ENCODE data around the gene TRABD2A. TPM values are rescaled to one million over a fixed set of nuclear protein-coding genes. Genes with fewer than 3 reads are reported as not detected.

TRABD2A gene
- total and polyA plus RNA-seq, 4 donors = 0.26 to 10.3 (median 0.55) TPM

DNA sequence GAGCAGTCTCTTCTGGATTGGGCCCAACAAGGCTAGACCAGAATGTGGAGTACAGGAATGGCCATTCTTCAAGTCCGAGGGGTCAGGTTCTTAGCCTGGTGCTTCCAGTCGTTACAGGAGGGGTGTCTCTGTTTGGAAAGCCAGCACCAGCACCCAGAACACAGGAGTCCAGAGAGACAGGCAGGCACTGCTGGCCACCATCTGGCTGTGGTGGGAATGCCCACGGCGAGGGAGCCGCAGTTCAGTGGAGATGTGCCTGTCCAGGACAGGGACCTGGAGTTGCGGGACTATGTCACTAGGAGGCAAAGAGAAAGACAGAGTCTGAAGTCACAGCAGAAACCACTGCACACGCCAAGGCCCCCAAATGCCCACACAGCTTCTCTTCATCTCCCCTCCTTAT is 59.1 kb downstream of the TRABD2A start:
- no peak for DNase-seq (ENCODE audit: low spot score)

DNA sequence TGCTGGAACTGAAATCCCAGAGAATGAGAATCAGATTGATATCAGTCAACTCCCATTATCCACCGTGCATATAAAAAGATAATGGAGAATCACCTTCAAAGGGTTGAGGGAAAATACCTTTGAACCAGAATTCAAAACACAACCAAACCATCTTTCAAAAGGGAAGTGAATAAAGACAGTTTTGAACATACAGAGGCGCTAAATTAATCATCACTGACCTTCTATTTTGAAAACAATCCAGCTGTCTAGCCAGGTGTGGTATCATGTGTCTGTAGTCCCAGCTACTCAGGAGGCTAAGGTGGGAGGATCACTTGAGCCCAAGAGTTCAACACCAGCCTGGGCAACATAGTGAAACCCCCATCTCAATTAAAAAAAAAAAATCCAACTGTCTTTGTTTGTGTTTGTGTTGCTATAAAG is 63.6 kb downstream of the TRABD2A start:
- 89% methylated on average over 2 of the region's 2 CpGs for WGBS
- no peak overlapping the region for H3K27ac ChIP-seq (ENCODE audit: low read depth in 1 of 2, low read length in 2 of 2)
- TF ChIP-seq HNF4A (conservative IDR thresholded peaks at IDR 0.05) (no peak), FOXA2 (IDR thresholded peaks at IDR 0.05) (no peak), EGR1 (IDR thresholded peaks at IDR 0.05; ENCODE audit: low read depth in 2 of 2) (no peak)
- TF ChIP-seq, protein P1, sequence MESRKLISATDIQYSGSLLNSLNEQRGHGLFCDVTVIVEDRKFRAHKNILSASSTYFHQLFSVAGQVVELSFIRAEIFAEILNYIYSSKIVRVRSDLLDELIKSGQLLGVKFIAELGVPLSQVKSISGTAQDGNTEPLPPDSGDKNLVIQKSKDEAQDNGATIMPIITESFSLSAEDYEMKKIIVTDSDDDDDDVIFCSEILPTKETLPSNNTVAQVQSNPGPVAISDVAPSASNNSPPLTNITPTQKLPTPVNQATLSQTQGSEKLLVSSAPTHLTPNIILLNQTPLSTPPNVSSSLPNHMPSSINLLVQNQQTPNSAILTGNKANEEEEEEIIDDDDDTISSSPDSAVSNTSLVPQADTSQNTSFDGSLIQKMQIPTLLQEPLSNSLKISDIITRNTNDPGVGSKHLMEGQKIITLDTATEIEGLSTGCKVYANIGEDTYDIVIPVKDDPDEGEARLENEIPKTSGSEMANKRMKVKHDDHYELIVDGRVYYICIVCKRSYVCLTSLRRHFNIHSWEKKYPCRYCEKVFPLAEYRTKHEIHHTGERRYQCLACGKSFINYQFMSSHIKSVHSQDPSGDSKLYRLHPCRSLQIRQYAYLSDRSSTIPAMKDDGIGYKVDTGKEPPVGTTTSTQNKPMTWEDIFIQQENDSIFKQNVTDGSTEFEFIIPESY (IDR thresholded peaks at IDR 0.05) = no peak
- TF ChIP-seq, protein P2, sequence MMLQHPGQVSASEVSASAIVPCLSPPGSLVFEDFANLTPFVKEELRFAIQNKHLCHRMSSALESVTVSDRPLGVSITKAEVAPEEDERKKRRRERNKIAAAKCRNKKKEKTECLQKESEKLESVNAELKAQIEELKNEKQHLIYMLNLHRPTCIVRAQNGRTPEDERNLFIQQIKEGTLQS (IDR thresholded peaks at IDR 0.05) = no peak
- TF ChIP-seq, protein P3, sequence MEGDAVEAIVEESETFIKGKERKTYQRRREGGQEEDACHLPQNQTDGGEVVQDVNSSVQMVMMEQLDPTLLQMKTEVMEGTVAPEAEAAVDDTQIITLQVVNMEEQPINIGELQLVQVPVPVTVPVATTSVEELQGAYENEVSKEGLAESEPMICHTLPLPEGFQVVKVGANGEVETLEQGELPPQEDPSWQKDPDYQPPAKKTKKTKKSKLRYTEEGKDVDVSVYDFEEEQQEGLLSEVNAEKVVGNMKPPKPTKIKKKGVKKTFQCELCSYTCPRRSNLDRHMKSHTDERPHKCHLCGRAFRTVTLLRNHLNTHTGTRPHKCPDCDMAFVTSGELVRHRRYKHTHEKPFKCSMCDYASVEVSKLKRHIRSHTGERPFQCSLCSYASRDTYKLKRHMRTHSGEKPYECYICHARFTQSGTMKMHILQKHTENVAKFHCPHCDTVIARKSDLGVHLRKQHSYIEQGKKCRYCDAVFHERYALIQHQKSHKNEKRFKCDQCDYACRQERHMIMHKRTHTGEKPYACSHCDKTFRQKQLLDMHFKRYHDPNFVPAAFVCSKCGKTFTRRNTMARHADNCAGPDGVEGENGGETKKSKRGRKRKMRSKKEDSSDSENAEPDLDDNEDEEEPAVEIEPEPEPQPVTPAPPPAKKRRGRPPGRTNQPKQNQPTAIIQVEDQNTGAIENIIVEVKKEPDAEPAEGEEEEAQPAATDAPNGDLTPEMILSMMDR (IDR thresholded peaks at IDR 0.05; ENCODE audit: low read depth, low read length, missing input control) = no peak
- TF ChIP-seq, protein P4, sequence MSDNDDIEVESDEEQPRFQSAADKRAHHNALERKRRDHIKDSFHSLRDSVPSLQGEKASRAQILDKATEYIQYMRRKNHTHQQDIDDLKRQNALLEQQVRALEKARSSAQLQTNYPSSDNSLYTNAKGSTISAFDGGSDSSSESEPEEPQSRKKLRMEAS (IDR thresholded peaks at IDR 0.05) = no peak

More for the DNA sequence above, 59.1 kb downstream of the TRABD2A start:
- H3K4me3 ChIP-seq (ENCODE audit: low read depth in 1 of 3, low read length in 3 of 3) = no peak overlapping the region
- no peaks in the 10 kb centered on the region for H3K4me1 ChIP-seq (ENCODE audit: control insufficient read depth in 4 of 4, insufficient read depth in 4 of 4, low read length in 3 of 4)
- no peak overlapping the region for H3K27ac ChIP-seq (ENCODE audit: low read depth in 1 of 2, low read length in 2 of 2)
- no peaks in the 10 kb centered on the region for H3K36me3 ChIP-seq (ENCODE audit: control insufficient read depth in 4 of 4, insufficient read depth in 3 of 4, low read depth in 1 of 4, low read length in 3 of 4)
- no peaks in the 10 kb centered on the region for H3K27me3 ChIP-seq (ENCODE audit: control insufficient read depth in 4 of 4, insufficient read depth in 4 of 4, low read length in 3 of 4)
- no peaks in the 10 kb centered on the region for H3K9me3 ChIP-seq (ENCODE audit: control insufficient read depth in 4 of 4, low read length in 3 of 4)
- 95% methylated on average over 7 of the region's 7 CpGs for WGBS
- TF ChIP-seq EGR1 (IDR thresholded peaks at IDR 0.05; ENCODE audit: low read depth in 2 of 2) = no peak
- TF ChIP-seq GABPA (IDR thresholded peaks at IDR 0.05 in 1 of 2, conservative IDR thresholded peaks at IDR 0.05 in 1 of 2) = no peak
- TF ChIP-seq FOXA2 (IDR thresholded peaks at IDR 0.05) = no peak
- TF ChIP-seq, protein P4 (IDR thresholded peaks at IDR 0.05) = no peak
- TF ChIP-seq JUND (IDR thresholded peaks at IDR 0.05) = no peak
- TF ChIP-seq SP1 (IDR thresholded peaks at IDR 0.05) = no peak
- TF ChIP-seq, protein P2 (IDR thresholded peaks at IDR 0.05) = no peak
- TF ChIP-seq, protein P5, sequence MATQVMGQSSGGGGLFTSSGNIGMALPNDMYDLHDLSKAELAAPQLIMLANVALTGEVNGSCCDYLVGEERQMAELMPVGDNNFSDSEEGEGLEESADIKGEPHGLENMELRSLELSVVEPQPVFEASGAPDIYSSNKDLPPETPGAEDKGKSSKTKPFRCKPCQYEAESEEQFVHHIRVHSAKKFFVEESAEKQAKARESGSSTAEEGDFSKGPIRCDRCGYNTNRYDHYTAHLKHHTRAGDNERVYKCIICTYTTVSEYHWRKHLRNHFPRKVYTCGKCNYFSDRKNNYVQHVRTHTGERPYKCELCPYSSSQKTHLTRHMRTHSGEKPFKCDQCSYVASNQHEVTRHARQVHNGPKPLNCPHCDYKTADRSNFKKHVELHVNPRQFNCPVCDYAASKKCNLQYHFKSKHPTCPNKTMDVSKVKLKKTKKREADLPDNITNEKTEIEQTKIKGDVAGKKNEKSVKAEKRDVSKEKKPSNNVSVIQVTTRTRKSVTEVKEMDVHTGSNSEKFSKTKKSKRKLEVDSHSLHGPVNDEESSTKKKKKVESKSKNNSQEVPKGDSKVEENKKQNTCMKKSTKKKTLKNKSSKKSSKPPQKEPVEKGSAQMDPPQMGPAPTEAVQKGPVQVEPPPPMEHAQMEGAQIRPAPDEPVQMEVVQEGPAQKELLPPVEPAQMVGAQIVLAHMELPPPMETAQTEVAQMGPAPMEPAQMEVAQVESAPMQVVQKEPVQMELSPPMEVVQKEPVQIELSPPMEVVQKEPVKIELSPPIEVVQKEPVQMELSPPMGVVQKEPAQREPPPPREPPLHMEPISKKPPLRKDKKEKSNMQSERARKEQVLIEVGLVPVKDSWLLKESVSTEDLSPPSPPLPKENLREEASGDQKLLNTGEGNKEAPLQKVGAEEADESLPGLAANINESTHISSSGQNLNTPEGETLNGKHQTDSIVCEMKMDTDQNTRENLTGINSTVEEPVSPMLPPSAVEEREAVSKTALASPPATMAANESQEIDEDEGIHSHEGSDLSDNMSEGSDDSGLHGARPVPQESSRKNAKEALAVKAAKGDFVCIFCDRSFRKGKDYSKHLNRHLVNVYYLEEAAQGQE (IDR thresholded peaks at IDR 0.05) = no peak
- TF ChIP-seq HNF4A (conservative IDR thresholded peaks at IDR 0.05) = no peak
- TF ChIP-seq, protein P1 (IDR thresholded peaks at IDR 0.05) = no peak
- no peak for TF ChIP-seq HNF4G (IDR thresholded peaks at IDR 0.05)
- no peak for TF ChIP-seq YY1 (IDR thresholded peaks at IDR 0.05)
- TF ChIP-seq, protein P3 (IDR thresholded peaks at IDR 0.05; ENCODE audit: low read depth, low read length, missing input control) = no peak
- TF ChIP-seq RXRA (IDR thresholded peaks at IDR 0.05) = no peak
- TF ChIP-seq TAF1 (conservative IDR thresholded peaks at IDR 0.05) = no peak
- TF ChIP-seq NR2F2 (IDR thresholded peaks at IDR 0.05) = no peak
- TF ChIP-seq RAD21 (IDR thresholded peaks at IDR 0.05) = no peak
- no peak overlapping the region for H3K9ac ChIP-seq (ENCODE audit: low read depth in 1 of 2, low read length in 2 of 2)

More for the DNA sequence above, 63.6 kb downstream of the TRABD2A start:
- Histone ChIP-seq H3K27me3 (ENCODE audit: control insufficient read depth in 4 of 4, insufficient read depth in 4 of 4, low read length in 3 of 4) (no peaks in the 10 kb centered on the region), H3K9me3 (ENCODE audit: control insufficient read depth in 4 of 4, low read length in 3 of 4) (no peaks in the 10 kb centered on the region), H3K9ac (ENCODE audit: low read depth in 1 of 2, low read length in 2 of 2) (no peak overlapping the region), H3K4me3 (ENCODE audit: low read depth in 1 of 3, low read length in 3 of 3) (no peak overlapping the region), H3K4me1 (ENCODE audit: control insufficient read depth in 4 of 4, insufficient read depth in 4 of 4, low read length in 3 of 4) (no peaks in the 10 kb centered on the region), H3K36me3 (ENCODE audit: control insufficient read depth in 4 of 4, insufficient read depth in 3 of 4, low read depth in 1 of 4, low read length in 3 of 4) (no peaks in the 10 kb centered on the region)
- DNase-seq (ENCODE audit: low spot score) = no peak

All from liver (tissue), 9 donors.